Keratinocyte (primary cell): ENCODE measurements around the gene ROR1. TPM values are rescaled to one million over a fixed set of nuclear protein-coding genes. Genes with fewer than 3 reads are reported as not detected.
A peak's percentile ranks its signal among the peaks of the same experiment; 100 is the strongest.

Experiments used
- DNase-seq: peaks from one replicate; pipeline ENCODE4 v3.0.0-alpha.2; 2011; ENCODE audit warnings: low read depth, missing footprints, low spot score
- FAIRE-seq: peaks from 2 replicates; lab custom pipeline; 2011; peaks lifted over from hg19 to GRCh38; lab: Jason Lieb, UNC
- H2AFZ ChIP-seq: 2 replicates; pipeline ENCODE4 v1.6.0; 2012; ENCODE audit warnings: low read length, control low read depth, inconsistent platforms; ENCODE audit not compliant: control insufficient read depth
- H3K27ac ChIP-seq: 2 replicates; pipeline ENCODE4 v1.5.1; 2011; ENCODE audit warnings: low read length; ENCODE audit not compliant: control insufficient read depth, insufficient read depth
- H3K27me3 ChIP-seq: 3 replicates; pipeline ENCODE4 v1.6.0; 2011; ENCODE audit warnings: low read length; ENCODE audit not compliant: control insufficient read depth, insufficient read depth; ENCODE audit errors: extremely low read depth
- H3K36me3 ChIP-seq, 2 experiments: 2 replicates in 1 of 2; 3 replicates in 1 of 2; pipeline ENCODE4 v1.5.1; 2011; ENCODE audit warnings: low read length in 2 of 2, mild to moderate bottlenecking in 1 of 2; ENCODE audit not compliant: control insufficient read depth in 2 of 2, insufficient read depth in 2 of 2; ENCODE audit errors: extremely low read depth in 1 of 2
- H3K4me1 ChIP-seq: 3 replicates; pipeline ENCODE4 v1.5.1; 2011; ENCODE audit warnings: low read length; ENCODE audit not compliant: control insufficient read depth, insufficient read depth; ENCODE audit errors: extremely low read depth
- H3K4me2 ChIP-seq: 3 replicates; pipeline ENCODE4 v1.6.0; 2011; ENCODE audit warnings: low read depth, low read length; ENCODE audit not compliant: control insufficient read depth, insufficient read depth; ENCODE audit errors: extremely low read depth
- H3K4me3 ChIP-seq, 3 experiments: fragments of 200-600 bp in 1 of 3; sonication (generic) in 1 of 3; 2 replicates in 2 of 3; 3 replicates in 1 of 3; pipeline ENCODE4 v1.5.1; 2011 to 2016; ENCODE audit warnings: low read length in 3 of 3, mild to moderate bottlenecking in 3 of 3, control low read depth in 2 of 3, inconsistent platforms in 1 of 3, low read depth in 1 of 3, mixed read lengths in 1 of 3, mixed run types in 1 of 3, moderate library complexity in 1 of 3; ENCODE audit not compliant: control insufficient read depth in 2 of 3, insufficient read depth in 2 of 3; ENCODE audit errors: extremely low read depth in 1 of 3
- H3K79me2 ChIP-seq: 2 replicates; pipeline ENCODE4 v1.6.0; 2012; ENCODE audit warnings: low read length; ENCODE audit not compliant: control insufficient read depth, insufficient read depth
- H3K9ac ChIP-seq: 3 replicates; pipeline ENCODE4 v1.6.0; 2011; ENCODE audit warnings: low read length; ENCODE audit not compliant: control insufficient read depth, insufficient read depth; ENCODE audit errors: extremely low read depth
- H3K9me1 ChIP-seq: 3 replicates; pipeline ENCODE4 v1.6.0; 2011; ENCODE audit warnings: low read length; ENCODE audit not compliant: control insufficient read depth, insufficient read depth; ENCODE audit errors: extremely low read depth
- H3K9me3 ChIP-seq: 2 replicates; pipeline ENCODE4 v1.5.1; 2012; ENCODE audit warnings: low read depth, low read length; ENCODE audit not compliant: control insufficient read depth
- H4K20me1 ChIP-seq: 3 replicates; pipeline ENCODE4 v1.6.0; 2011; ENCODE audit warnings: low read length; ENCODE audit not compliant: control insufficient read depth, insufficient read depth; ENCODE audit errors: extremely low read depth
- EZH2 ChIP-seq: IDR thresholded peaks from one replicate; pipeline ENCODE4 v1.6.1; 2012; ENCODE audit warnings: inconsistent platforms, mild to moderate bottlenecking, low read length, moderate library complexity
- dilution Hi-C: fragments of 300-500 bp; cut with MboI; formaldehyde crosslinking; loops from one replicate; pipeline ENCODE4 v1.7.0; 2020; ENCODE audit warnings: low sequenced_read_pairs; ENCODE audit not compliant: extremely low pct_ligation_motif_present
- polyA plus RNA-seq, 5 experiments: library from polyadenylated mRNA; depleted of rRNA in 3 of 5; stranded (reverse) in 3 of 5; stranded (forward) in 1 of 5; unstranded in 1 of 5; fragments of >200 nt; gene quantifications; 1 replicate in 1 of 5; 2 replicates in 3 of 5; 3 replicates in 1 of 5; pipeline versions ENCODE4 v1.2.1 to v1.2.3, GENCODE V29; 2011 to 2012; ENCODE audit warnings: missing spikeins in 2 of 5, low read depth in 1 of 5, low replicate concordance in 1 of 5
- TF ChIP-seq, protein P1 (sequence below), 3 experiments: IDR thresholded peaks in 1 of 3; conservative IDR thresholded peaks in 1 of 3; optimal IDR thresholded peaks in 1 of 3; 2 replicates in 2 of 3; 3 replicates in 1 of 3; pipeline versions ENCODE3 to v1.5.1; 2011; ENCODE audit warnings: low read length in 3 of 3, mild to moderate bottlenecking in 3 of 3, moderate library complexity in 2 of 3, control low read depth in 1 of 3, inconsistent platforms in 1 of 3; ENCODE audit not compliant: insufficient read depth in 2 of 3; ENCODE audit errors: extremely low read depth in 1 of 3

The ROR1 gene
- polyA plus RNA-seq, 1 donor (not counting 4 experiments of a cell fraction or from before 2014, with no cell fraction given), result 9.2 TPM

DNA sequence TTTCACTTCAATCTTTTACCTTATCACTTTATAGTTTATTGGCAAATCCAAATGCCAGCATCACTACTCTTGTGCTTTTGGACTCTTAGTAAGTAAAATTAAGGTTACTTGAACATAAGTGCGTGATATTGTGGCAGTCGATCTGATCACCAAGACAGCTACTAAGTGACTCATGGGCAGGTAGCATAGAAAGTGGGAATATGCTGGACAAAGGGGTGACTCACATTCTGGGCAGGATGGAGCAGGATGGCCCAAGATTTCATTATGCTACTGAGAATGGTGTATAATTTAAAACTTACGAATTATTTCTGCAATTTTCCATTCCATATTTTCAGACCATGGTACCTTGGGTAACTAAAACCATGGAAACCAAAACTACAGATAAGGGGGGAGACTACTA lies 120.2 kb downstream of the ROR1 start:
- DNase-seq (peak; percentile 23), FAIRE-seq (peak; percentile 85)
- no peaks in the 10 kb centered on the region for H3K79me2 ChIP-seq
- H3K4me3 ChIP-seq, result no peak overlapping the region
- H4K20me1 ChIP-seq, result no peaks in the 10 kb centered on the region
- TF ChIP-seq, protein P1, sequence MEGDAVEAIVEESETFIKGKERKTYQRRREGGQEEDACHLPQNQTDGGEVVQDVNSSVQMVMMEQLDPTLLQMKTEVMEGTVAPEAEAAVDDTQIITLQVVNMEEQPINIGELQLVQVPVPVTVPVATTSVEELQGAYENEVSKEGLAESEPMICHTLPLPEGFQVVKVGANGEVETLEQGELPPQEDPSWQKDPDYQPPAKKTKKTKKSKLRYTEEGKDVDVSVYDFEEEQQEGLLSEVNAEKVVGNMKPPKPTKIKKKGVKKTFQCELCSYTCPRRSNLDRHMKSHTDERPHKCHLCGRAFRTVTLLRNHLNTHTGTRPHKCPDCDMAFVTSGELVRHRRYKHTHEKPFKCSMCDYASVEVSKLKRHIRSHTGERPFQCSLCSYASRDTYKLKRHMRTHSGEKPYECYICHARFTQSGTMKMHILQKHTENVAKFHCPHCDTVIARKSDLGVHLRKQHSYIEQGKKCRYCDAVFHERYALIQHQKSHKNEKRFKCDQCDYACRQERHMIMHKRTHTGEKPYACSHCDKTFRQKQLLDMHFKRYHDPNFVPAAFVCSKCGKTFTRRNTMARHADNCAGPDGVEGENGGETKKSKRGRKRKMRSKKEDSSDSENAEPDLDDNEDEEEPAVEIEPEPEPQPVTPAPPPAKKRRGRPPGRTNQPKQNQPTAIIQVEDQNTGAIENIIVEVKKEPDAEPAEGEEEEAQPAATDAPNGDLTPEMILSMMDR (optimal IDR thresholded peaks at IDR 0.05 in 1 of 3, IDR thresholded peaks at IDR 0.05 in 1 of 3, conservative IDR thresholded peaks at IDR 0.05 in 1 of 3; ENCODE audit: extremely low read depth in 1 of 3, insufficient read depth in 2 of 3, low read length in 3 of 3), result no peak
- TF ChIP-seq EZH2, result no peak
- H3K9me3 ChIP-seq, result no peaks in the 10 kb centered on the region
- H3K9ac ChIP-seq, result no peak overlapping the region
- H3K36me3 ChIP-seq, result no peaks in the 10 kb centered on the region
- H3K9me1 ChIP-seq, result no peaks in the 10 kb centered on the region
- no peaks in the 10 kb centered on the region for H3K27me3 ChIP-seq
- H3K27ac ChIP-seq, result no peak overlapping the region
- no peak overlapping the region for H2AFZ ChIP-seq
- dilution Hi-C loops, result no loop called here
- H3K4me2 ChIP-seq, result peak overlapping the region; percentile 3
- H3K4me1 ChIP-seq, result peaks cover 6% of the 10 kb centered on the region

DNA sequence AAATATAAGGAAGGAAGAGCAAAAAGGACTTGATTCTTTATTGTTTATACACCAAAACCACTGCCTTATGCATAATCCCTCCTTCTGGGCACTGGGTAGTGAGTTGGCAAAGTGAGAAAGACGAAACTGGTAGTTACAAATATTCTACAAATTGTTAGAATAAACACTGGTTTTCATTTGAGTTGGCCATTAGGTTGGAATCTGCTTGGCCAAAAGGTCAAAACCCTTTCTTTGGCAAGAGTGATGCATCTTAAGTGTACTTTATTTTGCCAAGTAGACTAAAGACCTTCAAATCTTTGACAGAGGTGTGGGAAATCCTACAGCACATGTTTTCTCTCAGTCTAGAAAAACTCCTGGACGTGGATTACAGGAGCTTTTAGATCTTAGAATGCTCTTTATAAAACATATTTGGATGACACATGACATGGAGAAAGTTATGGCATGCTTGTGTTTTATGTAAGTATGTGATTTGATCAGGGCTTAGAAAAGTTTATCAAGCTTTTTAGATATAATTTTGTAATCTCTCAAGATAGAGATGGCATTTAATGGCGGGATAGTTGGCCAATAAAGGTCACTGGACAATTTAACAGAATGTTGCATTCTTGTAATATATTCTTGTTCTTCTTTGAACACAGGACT lies 120.9 kb downstream of the ROR1 start:
- no peak for DNase-seq
- Histone ChIP-seq H3K4me2 (no peak overlapping the region), H3K36me3 (no peaks in the 10 kb centered on the region), H3K9me3 (no peaks in the 10 kb centered on the region), H3K9ac (no peak overlapping the region), H3K9me1 (no peaks in the 10 kb centered on the region), H3K4me3 (no peak overlapping the region), H3K4me1 (peaks cover 6% of the 10 kb centered on the region), H2AFZ (no peak overlapping the region), H3K79me2 (no peaks in the 10 kb centered on the region), H3K27me3 (no peaks in the 10 kb centered on the region), H3K27ac (no peak overlapping the region), H4K20me1 (no peaks in the 10 kb centered on the region)
- dilution Hi-C loops, result no loop called here
- FAIRE-seq, result no peak
- TF ChIP-seq, protein P1 (optimal IDR thresholded peaks at IDR 0.05 in 1 of 3, IDR thresholded peaks at IDR 0.05 in 1 of 3, conservative IDR thresholded peaks at IDR 0.05 in 1 of 3; ENCODE audit: extremely low read depth in 1 of 3, insufficient read depth in 2 of 3, low read length in 3 of 3), result no peak
- TF ChIP-seq EZH2, result no peak
